ENCODE measurements around the gene CASP10.
"Not testable (repeated sequence)": the region's sequence is repeated elsewhere in the genome, so short reads cannot be mapped to it uniquely, and the experiment has no call there.

CASP10 gene, protein sequence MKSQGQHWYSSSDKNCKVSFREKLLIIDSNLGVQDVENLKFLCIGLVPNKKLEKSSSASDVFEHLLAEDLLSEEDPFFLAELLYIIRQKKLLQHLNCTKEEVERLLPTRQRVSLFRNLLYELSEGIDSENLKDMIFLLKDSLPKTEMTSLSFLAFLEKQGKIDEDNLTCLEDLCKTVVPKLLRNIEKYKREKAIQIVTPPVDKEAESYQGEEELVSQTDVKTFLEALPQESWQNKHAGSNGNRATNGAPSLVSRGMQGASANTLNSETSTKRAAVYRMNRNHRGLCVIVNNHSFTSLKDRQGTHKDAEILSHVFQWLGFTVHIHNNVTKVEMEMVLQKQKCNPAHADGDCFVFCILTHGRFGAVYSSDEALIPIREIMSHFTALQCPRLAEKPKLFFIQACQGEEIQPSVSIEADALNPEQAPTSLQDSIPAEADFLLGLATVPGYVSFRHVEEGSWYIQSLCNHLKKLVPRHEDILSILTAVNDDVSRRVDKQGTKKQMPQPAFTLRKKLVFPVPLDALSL

DNA sequence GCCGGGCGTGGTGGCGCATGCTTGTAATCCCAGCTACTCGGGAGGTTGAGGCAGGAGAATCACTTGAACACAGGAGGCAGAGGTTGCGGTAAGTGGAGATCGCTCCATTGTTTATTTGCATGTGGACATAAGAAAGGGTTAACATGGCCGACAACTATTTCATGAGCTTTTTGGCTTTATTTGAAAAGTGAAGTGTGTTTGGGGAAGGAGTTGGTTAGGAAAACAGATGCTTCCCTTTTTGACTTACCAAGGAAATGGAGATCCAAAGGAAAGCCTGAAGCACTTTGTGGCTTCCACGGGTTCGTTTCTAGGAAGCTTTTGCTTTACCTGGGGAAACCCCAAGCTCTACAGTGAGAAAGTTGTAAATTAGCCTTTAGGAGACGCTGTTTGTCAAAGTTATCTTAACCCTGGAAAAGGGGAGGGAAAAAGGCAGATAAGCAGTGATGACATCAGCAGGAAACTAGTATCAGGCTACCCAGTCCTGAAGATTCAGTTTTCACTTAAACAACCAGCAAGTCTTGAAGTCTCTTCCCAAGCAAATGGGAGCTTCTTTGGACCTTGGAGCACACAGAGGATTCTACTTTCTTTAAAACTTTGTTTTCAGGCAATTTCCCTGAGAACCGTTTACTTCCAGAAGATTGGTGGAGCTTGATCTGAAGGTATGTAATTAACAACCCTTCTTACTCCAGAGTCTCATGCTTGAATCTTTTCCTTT is at the start of gene CASP10:
TSS of gene CASP10 (plus strand) at position 492 of the 715 bp plus-strand sequence. CDS start 2,637 bp downstream, outside the sequence.
- no peak for DNase-seq

DNA sequence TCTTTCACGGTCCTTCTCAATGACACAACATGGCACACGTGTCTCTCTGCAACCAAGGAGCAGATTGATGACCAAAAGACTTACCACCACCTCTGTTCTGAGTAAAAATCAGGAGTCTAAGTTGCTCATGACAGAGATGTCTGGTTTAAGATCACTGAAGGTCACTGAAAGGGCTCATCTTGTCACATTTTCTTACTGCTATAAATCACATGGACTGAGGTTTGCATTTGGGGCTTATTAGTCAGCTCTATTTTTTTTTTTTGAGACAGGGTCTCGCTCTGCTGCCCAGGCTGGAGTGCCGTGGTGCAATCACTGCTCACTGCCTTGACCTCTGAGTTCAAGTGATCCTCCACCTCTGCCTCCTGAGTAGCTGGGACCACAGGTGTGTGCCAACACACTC is 47.6 kb upstream of the CASP10 start:
- no peak for DNase-seq

GRCh38 chr2:201136889-201137321 is 46.0 kb upstream of the CASP10 start:
- no peak for DNase-seq

- no peak for DNase-seq
These were observed 45.2 kb upstream of the CASP10 start for GRCh38 chr2:201137505-201138400.

DNA sequence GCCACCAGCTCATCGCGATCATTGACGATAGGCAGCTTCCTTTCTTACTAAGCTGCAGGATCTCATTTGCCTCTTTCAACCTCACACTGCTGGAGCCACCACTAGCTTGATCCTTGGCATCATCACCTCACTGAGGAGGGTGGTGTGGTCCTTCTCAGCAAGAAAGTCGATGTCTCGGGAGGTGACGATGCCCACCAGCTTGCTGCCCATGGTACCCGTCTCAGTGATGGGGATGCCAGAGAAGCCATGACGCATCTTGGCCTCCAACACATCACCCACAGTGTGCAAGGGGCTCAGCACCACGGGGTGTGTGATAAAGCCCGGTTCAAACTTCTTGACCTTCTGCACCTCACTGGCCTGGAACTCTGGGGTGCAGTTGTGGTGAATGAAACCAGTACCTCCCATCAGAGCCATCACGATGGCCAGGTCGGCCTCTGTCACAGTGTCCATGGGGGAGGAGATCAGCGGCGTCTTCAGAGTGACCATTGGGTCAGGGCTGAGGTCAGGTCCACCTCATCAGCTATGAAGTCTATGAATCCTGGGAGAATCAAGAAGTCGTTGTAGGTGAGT is 44.5 kb upstream of the CASP10 start:
- DNase-seq: no peak

- DNase-seq: not testable (repeated sequence)
These were observed 43.8 kb upstream of the CASP10 start for GRCh38 chr2:201138986-201139781.

GRCh38 chr2:201139836-201140604 is 42.9 kb upstream of the CASP10 start:
- DNase-seq: no peak

GRCh38 chr2:201144101-201145051 is 38.6 kb upstream of the CASP10 start:
- DNase-seq: no peak

- no peak for DNase-seq
These were observed 34.4 kb upstream of the CASP10 start for GRCh38 chr2:201148434-201148990.

DNA sequence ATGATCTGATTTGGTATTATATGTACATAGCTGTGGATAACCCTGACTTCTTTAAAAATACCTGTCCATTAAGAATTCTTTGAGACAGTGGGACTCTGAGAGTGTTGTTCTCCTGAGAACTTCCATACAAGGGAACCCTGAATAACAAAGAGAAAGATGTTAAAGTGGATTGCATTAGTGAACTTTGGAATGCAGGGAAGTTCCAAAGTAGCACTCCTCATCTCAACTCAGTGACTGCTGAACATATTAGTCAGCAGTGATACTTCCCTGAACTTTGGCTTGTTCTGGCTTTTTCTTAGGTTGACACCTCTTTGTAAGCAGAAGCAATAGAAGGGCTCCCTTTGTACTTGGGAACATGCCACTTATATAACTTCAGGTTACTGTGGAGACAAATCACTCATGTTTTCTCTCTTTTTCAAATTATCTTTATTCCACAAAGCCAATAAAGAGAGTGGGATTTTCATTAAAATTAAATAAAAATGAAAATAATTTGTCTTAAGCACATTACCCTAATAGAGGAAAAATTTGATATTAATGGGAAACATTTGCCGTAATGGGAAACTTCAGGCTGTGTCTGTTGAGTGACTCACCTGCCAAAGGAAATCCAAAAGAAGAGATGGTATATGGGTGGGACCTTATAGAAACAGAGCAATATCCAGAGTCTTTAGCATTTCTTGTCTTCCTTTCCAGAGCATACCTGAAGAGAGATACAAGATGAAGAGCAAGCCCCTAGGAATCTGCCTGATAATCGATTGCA is 33.7 kb upstream of the CASP10 start:
- DNase-seq: no peak

DNA sequence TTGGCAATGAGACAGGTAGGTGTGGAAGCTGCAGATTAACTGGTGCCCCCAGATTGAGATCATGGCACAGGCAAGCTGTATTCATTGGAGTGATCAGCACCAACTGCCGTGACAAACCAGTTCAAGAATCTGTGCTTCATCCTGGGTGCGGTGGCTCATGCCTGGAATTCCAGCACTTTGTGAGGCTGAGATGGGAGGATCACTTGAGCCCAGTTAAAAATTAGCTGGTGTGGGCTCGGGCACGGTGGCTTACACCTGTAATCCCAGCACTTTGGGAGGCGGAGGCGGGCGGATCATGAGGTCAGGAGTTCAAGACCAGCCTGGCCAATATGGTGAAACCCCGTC is 33.1 kb upstream of the CASP10 start:
- DNase-seq: not testable (repeated sequence)

DNA sequence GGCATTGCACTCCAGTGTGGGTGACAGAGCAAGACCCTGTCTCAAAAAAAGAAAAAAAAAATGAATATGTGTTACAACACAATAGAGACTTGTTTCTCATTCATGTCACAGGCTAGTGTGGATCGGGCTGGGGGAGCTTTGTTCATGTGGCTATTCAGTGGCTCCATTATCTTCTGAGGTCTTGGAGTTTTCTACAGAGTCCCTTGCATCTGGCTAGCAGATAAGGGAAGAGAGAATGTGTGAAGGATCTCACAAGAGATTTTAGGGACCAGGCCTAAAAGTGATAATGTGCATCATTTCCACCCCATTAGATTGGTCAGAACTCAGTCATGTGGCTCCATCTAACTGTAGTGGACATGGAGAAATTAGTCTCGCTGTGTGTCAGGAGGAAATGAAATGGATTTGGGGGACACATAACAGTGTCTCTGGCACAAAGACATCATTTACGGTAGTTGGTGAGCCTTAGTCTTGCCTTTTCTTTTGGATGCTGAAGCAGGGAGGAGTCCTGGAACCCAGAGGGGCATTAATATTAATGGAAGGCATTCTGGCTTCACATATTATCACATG is 32.4 kb upstream of the CASP10 start:
- no peak for DNase-seq

DNA sequence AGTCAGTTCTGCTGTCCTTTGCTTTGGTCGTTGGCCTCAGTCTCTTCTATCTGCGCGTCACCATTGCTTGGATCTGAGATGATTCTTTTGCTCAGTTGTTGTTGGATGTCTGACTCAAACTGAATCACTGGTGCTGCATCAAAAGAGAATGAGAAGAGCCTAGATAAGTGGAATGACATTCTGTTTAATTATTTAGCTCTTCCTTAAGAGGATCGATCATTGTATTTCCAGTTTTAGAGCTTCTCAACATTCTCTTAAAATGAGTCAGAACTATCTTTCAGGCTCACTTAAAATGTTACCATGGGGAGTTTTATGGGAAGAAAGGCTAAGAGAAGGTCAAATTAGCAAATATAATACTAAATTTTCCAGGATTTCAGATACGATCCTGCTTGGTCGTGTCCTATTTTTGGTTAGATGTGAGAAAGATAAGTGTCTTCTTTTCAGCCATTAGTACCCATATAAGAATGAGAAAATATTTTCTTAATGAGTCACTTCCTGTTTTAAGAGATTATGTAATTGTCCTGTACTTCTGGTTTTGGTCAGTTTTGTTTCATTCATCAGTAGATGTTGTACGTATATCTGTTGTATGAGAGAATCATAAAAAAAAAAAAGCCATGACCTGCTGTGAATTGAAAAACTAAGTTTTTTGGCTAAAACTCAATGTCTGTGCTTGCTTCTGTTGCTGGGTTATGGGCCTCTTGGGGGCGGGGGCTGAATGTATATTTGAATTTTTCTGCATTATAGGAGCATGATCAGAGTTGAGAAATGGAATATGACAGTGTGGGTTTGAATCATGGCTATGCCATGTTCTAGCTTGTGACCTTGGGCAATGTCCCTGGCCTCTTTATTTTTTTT is 31.6 kb upstream of the CASP10 start:
- DNase-seq: no peak

- no peak for DNase-seq
These were observed 30.4 kb upstream of the CASP10 start for GRCh38 chr2:201152517-201152916.

DNA sequence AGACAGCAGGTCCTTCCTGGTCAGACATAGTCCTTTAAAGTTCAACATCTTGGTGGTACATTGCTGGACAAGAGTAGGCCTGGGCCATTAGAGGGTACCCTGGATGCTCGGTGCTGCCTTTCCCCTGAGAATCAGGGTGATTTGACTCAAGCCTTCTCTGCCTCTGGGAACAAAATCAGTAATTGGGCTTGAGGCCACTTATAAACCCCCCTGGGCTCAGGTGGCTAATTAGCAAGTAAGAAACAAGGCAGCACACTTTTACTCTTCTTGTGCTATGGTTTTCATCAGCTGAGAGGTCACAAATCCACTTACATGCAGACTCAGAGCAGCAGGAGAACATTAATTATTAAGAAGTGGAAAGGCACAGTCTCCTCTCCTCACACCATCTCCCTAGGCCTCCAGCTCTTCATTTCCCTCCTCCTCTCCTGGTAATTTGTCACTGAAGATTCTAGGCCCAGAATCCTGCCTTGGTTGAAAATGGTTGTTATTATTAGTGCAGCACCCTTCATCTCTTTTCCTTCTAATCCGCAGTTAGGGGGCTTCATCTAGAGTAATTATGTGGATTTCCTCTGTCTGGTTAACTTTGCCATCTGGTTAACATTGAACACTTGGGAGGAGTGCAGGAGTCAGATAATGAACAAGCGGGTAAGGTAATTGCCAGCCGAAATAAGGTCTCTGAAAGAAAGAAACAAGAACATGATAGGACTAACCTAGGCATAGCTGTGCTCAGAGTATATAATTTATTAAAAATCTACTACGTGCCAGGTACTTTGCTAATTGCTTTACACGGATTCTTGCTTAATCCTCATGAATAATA is 29.7 kb upstream of the CASP10 start:
- no peak for DNase-seq

Measured in C1 segment of cervical spinal cord (tissue), 14 donors.